HepG2 (cell line): ENCODE data around the gene CACHD1. TPM values are rescaled to one million over a fixed set of nuclear protein-coding genes. Genes with fewer than 3 reads are reported as not detected.

ENCODE experiments used
- ATAC-seq: fragments of 200-7000 bp; cut with Tn5 transposase; 3 replicates; pipeline ENCODE4 v1.9.1; 2020; ENCODE audit warnings: mild to moderate bottlenecking, moderate library complexity
- BruUV-seq: library from RNA; stranded (reverse); fragments of 400-500 nt; replicated peaks from 2 replicates; lab custom pipeline; 2021; lab: Mats Ljungman, UMichigan
- CTCF ChIA-PET: fragments of 300-600 bp; formaldehyde crosslinking; extraction: SDS; loops from one replicate; lab custom pipeline; 2021; ENCODE audit warnings: low total read pairs, inconsistent platforms, low intra/inter-chr PET ratio; lab: Yijun Ruan, JAX
- POLR2A ChIA-PET: fragments of 350-600 bp; sonication (Branson Sonifier 250); formaldehyde crosslinking; loops from one replicate; lab custom pipeline; 2020; ENCODE audit warnings: antibody characterized with exemption, inconsistent platforms; lab: Yijun Ruan, JAX
- DNase-seq: peaks from one replicate; pipeline ENCODE4 v3.0.0-alpha.2; 2015; ENCODE audit warnings: low spot score
- FAIRE-seq: peaks from 3 replicates; lab custom pipeline; 2011; peaks lifted over from hg19 to GRCh38; lab: Jason Lieb, UNC
- H2AFZ ChIP-seq: one replicate; pipeline ENCODE4 v1.6.1; 2011; ENCODE audit warnings: low read length, inconsistent platforms
- H3K27ac ChIP-seq: fragments of 300-600 bp; 3 replicates; pipeline ENCODE4 v1.8.0; 2011; ENCODE audit warnings: mixed run types, mild to moderate bottlenecking, mixed read lengths, low read length, inconsistent platforms; ENCODE audit not compliant: insufficient read depth; ENCODE audit errors: extremely low read length
- H3K27me3 ChIP-seq, 2 experiments: fragments of 200-600 bp in 1 of 2; 2 replicates in 1 of 2; 3 replicates in 1 of 2; pipeline versions ENCODE4 v1.6.0 to v1.8.0; 2011; ENCODE audit warnings: low read length in 2 of 2, mild to moderate bottlenecking in 2 of 2, moderate library complexity in 2 of 2, inconsistent platforms in 1 of 2; ENCODE audit not compliant: insufficient read depth in 2 of 2, control insufficient read depth in 1 of 2
- H3K36me3 ChIP-seq, 2 experiments: fragments of 200-600 bp in 1 of 2; replicated peaks in 1 of 2; 2 replicates in 1 of 2; 3 replicates in 1 of 2; pipeline versions ENCODE4 v1.5.1 to v1.8.0; 2011; ENCODE audit warnings: low read length in 2 of 2, inconsistent platforms in 1 of 2; ENCODE audit not compliant: insufficient read depth in 2 of 2, control insufficient read depth in 1 of 2
- H3K4me1 ChIP-seq: 2 replicates; pipeline ENCODE4 v1.5.1; 2012; ENCODE audit warnings: low read length, inconsistent platforms; ENCODE audit not compliant: insufficient read depth
- H3K4me2 ChIP-seq: 2 replicates; pipeline ENCODE4 v1.6.0; 2011; ENCODE audit warnings: low read depth, low read length, inconsistent platforms
- H3K4me3 ChIP-seq, 3 experiments: fragments of 200-600 bp in 1 of 3; sonication (generic), shearing (Covaris generic) in 1 of 3; replicated peaks in 1 of 3; 2 replicates each; pipeline ENCODE4 v1.5.1; 2011 to 2016; ENCODE audit warnings: low read length in 3 of 3, inconsistent platforms in 2 of 3, low read depth in 2 of 3, mild to moderate bottlenecking in 2 of 3, control low read depth in 1 of 3, mixed read lengths in 1 of 3; ENCODE audit not compliant: insufficient read depth in 1 of 3
- H3K79me2 ChIP-seq: one replicate; pipeline ENCODE4 v1.6.1; 2011; ENCODE audit warnings: low read length, inconsistent platforms; ENCODE audit not compliant: insufficient read depth
- H3K9ac ChIP-seq: 2 replicates; pipeline ENCODE4 v1.6.0; 2011; ENCODE audit warnings: mild to moderate bottlenecking, low read depth, low read length, inconsistent platforms; ENCODE audit not compliant: insufficient read depth
- H3K9me3 ChIP-seq: 2 replicates; pipeline ENCODE4 v1.5.1; 2012; ENCODE audit warnings: mild to moderate bottlenecking, low read length
- H4K20me1 ChIP-seq: 2 replicates; pipeline ENCODE4 v1.6.0; 2011; ENCODE audit warnings: inconsistent platforms, mild to moderate bottlenecking, low read length, moderate library complexity; ENCODE audit not compliant: insufficient read depth
- ATRX ChIP-seq: sonication (generic); formaldehyde crosslinking; IDR thresholded peaks from 2 replicates; pipeline ENCODE4 v1.4.0; 2020; ENCODE audit warnings: missing genetic modification reagents, borderline replicate concordance
- BHLHE40 ChIP-seq: IDR thresholded peaks from 2 replicates; pipeline ENCODE4 v1.6.1; 2011; ENCODE audit warnings: low read length, improper control_type of control experiment
- CC2D1A ChIP-seq: sonication (generic); formaldehyde crosslinking; IDR thresholded peaks from 2 replicates; pipeline ENCODE4 v1.8.1; 2023; ENCODE audit warnings: mild to moderate bottlenecking, missing genetic modification reagents
- ISL2 ChIP-seq: sonication (generic); formaldehyde crosslinking; IDR thresholded peaks from 2 replicates; pipeline ENCODE4 v1.5.0; 2020; ENCODE audit warnings: missing genetic modification reagents
- MBNL3 ChIP-seq: fragments of 250-450 bp; sonication (Bioruptor Pico); conservative IDR thresholded peaks from 2 replicates; pipeline ENCODE4 v1.8.0; 2022; ENCODE audit warnings: mild to moderate bottlenecking, inconsistent platforms
- MEIS1 ChIP-seq: sonication (generic); formaldehyde crosslinking; IDR thresholded peaks from 2 replicates; pipeline ENCODE4 v1.9.0; 2021; ENCODE audit warnings: mild to moderate bottlenecking, missing genetic modification reagents, moderate library complexity, borderline replicate concordance
- MIXL1 ChIP-seq: IDR thresholded peaks from 2 replicates; pipeline ENCODE4 v1.6.1; 2016
- PTBP1 ChIP-seq: fragments of 200-400 bp; formaldehyde crosslinking; IDR thresholded peaks from 2 replicates; pipeline ENCODE4 v1.6.1; 2018; ENCODE audit warnings: low read length, low read depth; ENCODE audit not compliant: poor library complexity, severe bottlenecking
- RFX3 ChIP-seq: IDR thresholded peaks from 2 replicates; pipeline ENCODE4 v1.6.1; 2016; ENCODE audit warnings: missing biosample characterization, missing genetic modification reagents
- YEATS2 ChIP-seq: sonication (generic); formaldehyde crosslinking; IDR thresholded peaks from 2 replicates; pipeline ENCODE4 v1.4.0; 2020; ENCODE audit warnings: missing genetic modification reagents, borderline replicate concordance
- WGBS: methylation state at CpG from one replicate; pipeline ENCODE4 v1.1.6; 2017; ENCODE audit warnings: low lambda C conversion rate; 5-methylcytosine and 5-hydroxymethylcytosine counted together
- in situ Hi-C: cut with HindIII; loops from 2 replicates; pipeline ENCODE4 v1.10.0; 2017; ENCODE audit warnings: low pct_unique_long_range_greater_than_20kb; ENCODE audit not compliant: extremely low pct_ligation_motif_present
- intact Hi-C: fragments of 100-400 bp; cut with micrococcal nuclease; formaldehyde crosslinking; loops from one replicate; pipeline ENCODE4 v1.10.0; 2022; ENCODE audit not compliant: unreplicated experiment
- polyA plus RNA-seq, 8 experiments: library from polyadenylated mRNA; depleted of rRNA in 3 of 8; stranded (reverse) in 7 of 8; unstranded in 1 of 8; fragments of >200 nt; fragmentation: Illumina TruSeq in 4 of 8; extraction: Trizol in 4 of 8; gene quantifications; 2 replicates each; pipeline versions ENCODE4 v1.2.1 to v1.2.3, GENCODE V29; 2011 to 2016; ENCODE audit warnings: low read depth in 4 of 8, missing spikeins in 1 of 8, mixed read lengths in 1 of 8; ENCODE audit not compliant: insufficient read depth in 1 of 8
- total RNA-seq, 5 experiments: library from RNA; depleted of rRNA; stranded (reverse); fragments of >200 nt; fragmentation: Illumina TruSeq; extraction: Trizol; gene quantifications; 2 replicates each; pipeline ENCODE4 v1.2.3, GENCODE V29; 2016; ENCODE audit warnings: low read depth in 1 of 5
- TF ChIP-seq, protein P1 (sequence below): sonication (generic); formaldehyde crosslinking; IDR thresholded peaks from 2 replicates; pipeline ENCODE4 v1.4.0; 2020; ENCODE audit warnings: mild to moderate bottlenecking, missing genetic modification reagents
- TF ChIP-seq, protein P2 (sequence below): sonication (generic); formaldehyde crosslinking; IDR thresholded peaks from 2 replicates; pipeline ENCODE4 v1.8.1; 2023; ENCODE audit warnings: mild to moderate bottlenecking, inconsistent platforms, moderate library complexity, missing genetic modification reagents, borderline replicate concordance
- TF ChIP-seq, protein P3 (sequence below): IDR thresholded peaks from 2 replicates; pipeline ENCODE4 v1.6.1; 2016; ENCODE audit warnings: control low read depth
- TF ChIP-seq, protein P4 (sequence below): sonication (generic); formaldehyde crosslinking; conservative IDR thresholded peaks from 2 replicates; pipeline ENCODE4 v1.8.0; 2022; ENCODE audit warnings: low read depth, missing genetic modification reagents
- TF ChIP-seq, protein P5 (sequence below): sonication (generic); formaldehyde crosslinking; IDR thresholded peaks from 2 replicates; pipeline ENCODE4 v1.4.0; 2020; ENCODE audit warnings: missing genetic modification reagents

CACHD1 gene
- total and polyA plus RNA-seq, 2 of the 13 experiments (the other 11 are each of a cell fraction or from before 2014, with no cell fraction given) = 0.11 TPM; not detected in 1

DNA sequence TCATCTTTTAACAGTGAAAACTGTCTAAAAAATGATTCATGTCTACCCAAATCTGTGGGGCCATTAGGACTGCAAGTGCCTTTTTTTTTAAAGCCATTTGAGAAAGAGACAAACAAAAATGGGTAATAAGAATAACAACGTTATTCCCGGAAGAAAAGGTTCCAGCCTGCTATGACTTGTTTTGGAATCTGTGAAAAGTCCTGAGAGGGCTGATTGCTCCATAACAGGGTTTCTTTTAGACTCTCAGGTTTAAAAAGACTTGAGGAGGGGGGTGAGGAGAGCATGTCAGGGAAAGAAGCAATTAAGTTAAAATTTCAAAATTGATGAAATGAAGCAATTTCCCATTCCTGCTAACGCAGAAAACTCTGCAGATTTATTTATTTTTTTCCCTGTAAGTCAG, 56.4 kb downstream of the CACHD1 start:
- no peak for ATAC-seq
- WGBS = 19% methylated on average over 3 of the region's 3 CpGs
- no peak for TF ChIP-seq YEATS2 (CRISPR knock-in tag)
- TF ChIP-seq MBNL3 (CRISPR knock-in tag) = no peak
- TF ChIP-seq MEIS1 = no peak
- TF ChIP-seq, protein P1, sequence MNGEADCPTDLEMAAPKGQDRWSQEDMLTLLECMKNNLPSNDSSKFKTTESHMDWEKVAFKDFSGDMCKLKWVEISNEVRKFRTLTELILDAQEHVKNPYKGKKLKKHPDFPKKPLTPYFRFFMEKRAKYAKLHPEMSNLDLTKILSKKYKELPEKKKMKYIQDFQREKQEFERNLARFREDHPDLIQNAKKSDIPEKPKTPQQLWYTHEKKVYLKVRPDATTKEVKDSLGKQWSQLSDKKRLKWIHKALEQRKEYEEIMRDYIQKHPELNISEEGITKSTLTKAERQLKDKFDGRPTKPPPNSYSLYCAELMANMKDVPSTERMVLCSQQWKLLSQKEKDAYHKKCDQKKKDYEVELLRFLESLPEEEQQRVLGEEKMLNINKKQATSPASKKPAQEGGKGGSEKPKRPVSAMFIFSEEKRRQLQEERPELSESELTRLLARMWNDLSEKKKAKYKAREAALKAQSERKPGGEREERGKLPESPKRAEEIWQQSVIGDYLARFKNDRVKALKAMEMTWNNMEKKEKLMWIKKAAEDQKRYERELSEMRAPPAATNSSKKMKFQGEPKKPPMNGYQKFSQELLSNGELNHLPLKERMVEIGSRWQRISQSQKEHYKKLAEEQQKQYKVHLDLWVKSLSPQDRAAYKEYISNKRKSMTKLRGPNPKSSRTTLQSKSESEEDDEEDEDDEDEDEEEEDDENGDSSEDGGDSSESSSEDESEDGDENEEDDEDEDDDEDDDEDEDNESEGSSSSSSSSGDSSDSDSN (CRISPR knock-in tag) = no peak
- TF ChIP-seq BHLHE40 = no peak
- TF ChIP-seq, protein P2, sequence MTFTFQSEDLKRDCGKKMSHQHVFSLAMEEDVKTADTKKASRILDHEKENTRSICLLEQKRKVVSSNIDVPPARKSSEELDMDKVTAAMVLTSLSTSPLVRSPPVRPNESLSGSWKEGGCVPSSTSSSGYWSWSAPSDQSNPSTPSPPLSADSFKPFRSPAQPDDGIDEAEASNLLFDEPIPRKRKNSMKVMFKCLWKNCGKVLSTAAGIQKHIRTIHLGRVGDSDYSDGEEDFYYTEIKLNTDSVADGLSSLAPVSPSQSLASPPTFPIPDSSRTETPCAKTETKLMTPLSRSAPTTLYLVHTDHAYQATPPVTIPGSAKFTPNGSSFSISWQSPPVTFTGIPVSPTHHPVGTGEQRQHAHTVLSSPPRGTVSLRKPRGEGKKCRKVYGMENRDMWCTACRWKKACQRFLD (CRISPR knock-in tag) = no peak
- TF ChIP-seq ISL2 (CRISPR knock-in tag) = no peak
- TF ChIP-seq, protein P3, sequence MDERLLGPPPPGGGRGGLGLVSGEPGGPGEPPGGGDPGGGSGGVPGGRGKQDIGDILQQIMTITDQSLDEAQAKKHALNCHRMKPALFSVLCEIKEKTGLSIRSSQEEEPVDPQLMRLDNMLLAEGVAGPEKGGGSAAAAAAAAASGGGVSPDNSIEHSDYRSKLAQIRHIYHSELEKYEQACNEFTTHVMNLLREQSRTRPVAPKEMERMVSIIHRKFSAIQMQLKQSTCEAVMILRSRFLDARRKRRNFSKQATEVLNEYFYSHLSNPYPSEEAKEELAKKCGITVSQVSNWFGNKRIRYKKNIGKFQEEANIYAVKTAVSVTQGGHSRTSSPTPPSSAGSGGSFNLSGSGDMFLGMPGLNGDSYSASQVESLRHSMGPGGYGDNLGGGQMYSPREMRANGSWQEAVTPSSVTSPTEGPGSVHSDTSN (CRISPR knock-in tag) = no peak
- no peak for TF ChIP-seq CC2D1A (CRISPR knock-in tag)
- TF ChIP-seq, protein P4, sequence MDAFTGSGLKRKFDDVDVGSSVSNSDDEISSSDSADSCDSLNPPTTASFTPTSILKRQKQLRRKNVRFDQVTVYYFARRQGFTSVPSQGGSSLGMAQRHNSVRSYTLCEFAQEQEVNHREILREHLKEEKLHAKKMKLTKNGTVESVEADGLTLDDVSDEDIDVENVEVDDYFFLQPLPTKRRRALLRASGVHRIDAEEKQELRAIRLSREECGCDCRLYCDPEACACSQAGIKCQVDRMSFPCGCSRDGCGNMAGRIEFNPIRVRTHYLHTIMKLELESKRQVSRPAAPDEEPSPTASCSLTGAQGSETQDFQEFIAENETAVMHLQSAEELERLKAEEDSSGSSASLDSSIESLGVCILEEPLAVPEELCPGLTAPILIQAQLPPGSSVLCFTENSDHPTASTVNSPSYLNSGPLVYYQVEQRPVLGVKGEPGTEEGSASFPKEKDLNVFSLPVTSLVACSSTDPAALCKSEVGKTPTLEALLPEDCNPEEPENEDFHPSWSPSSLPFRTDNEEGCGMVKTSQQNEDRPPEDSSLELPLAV (CRISPR knock-in tag) = no peak
- no peak for TF ChIP-seq RFX3
- TF ChIP-seq ATRX (CRISPR knock-in tag) = no peak
- TF ChIP-seq PTBP1 = no peak
- TF ChIP-seq, protein P5, sequence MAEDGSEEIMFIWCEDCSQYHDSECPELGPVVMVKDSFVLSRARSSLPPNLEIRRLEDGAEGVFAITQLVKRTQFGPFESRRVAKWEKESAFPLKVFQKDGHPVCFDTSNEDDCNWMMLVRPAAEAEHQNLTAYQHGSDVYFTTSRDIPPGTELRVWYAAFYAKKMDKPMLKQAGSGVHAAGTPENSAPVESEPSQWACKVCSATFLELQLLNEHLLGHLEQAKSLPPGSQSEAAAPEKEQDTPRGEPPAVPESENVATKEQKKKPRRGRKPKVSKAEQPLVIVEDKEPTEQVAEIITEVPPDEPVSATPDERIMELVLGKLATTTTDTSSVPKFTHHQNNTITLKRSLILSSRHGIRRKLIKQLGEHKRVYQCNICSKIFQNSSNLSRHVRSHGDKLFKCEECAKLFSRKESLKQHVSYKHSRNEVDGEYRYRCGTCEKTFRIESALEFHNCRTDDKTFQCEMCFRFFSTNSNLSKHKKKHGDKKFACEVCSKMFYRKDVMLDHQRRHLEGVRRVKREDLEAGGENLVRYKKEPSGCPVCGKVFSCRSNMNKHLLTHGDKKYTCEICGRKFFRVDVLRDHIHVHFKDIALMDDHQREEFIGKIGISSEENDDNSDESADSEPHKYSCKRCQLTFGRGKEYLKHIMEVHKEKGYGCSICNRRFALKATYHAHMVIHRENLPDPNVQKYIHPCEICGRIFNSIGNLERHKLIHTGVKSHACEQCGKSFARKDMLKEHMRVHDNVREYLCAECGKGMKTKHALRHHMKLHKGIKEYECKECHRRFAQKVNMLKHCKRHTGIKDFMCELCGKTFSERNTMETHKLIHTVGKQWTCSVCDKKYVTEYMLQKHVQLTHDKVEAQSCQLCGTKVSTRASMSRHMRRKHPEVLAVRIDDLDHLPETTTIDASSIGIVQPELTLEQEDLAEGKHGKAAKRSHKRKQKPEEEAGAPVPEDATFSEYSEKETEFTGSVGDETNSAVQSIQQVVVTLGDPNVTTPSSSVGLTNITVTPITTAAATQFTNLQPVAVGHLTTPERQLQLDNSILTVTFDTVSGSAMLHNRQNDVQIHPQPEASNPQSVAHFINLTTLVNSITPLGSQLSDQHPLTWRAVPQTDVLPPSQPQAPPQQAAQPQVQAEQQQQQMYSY = no peak
- TF ChIP-seq MIXL1 = no peak

More for the DNA sequence above, 56.4 kb downstream of the CACHD1 start:
- Histone ChIP-seq H3K27ac (no peak overlapping the region), H3K4me1 (no peaks in the 10 kb centered on the region), H3K4me3 (no peak overlapping the region), H3K27me3 (no peaks in the 10 kb centered on the region), H4K20me1 (no peaks in the 10 kb centered on the region), H2AFZ (no peak overlapping the region), H3K4me2 (no peak overlapping the region), H3K79me2 (no peaks in the 10 kb centered on the region), H3K36me3 (no peaks in the 10 kb centered on the region), H3K9me3 (no peaks in the 10 kb centered on the region), H3K9ac (no peak overlapping the region)
- FAIRE-seq = no peak
- intact Hi-C loops (no loop called here), in situ Hi-C loops (no loop called here)
- DNase-seq = no peak
- CTCF ChIA-PET = no interaction called here
- POLR2A ChIA-PET = no interaction called here
- BruUV-seq = no TSS peak
